ENCODE measurements around the gene GJB1. TPM values are rescaled to one million over a fixed set of nuclear protein-coding genes. Genes with fewer than 3 reads are reported as not detected.
"Not testable (repeated sequence)": the region's sequence is repeated elsewhere in the genome, so short reads cannot be mapped to it uniquely, and the experiment has no call there.

GJB1 gene
- total RNA-seq, 1 experiment from 2014 or later: not detected

DNA sequence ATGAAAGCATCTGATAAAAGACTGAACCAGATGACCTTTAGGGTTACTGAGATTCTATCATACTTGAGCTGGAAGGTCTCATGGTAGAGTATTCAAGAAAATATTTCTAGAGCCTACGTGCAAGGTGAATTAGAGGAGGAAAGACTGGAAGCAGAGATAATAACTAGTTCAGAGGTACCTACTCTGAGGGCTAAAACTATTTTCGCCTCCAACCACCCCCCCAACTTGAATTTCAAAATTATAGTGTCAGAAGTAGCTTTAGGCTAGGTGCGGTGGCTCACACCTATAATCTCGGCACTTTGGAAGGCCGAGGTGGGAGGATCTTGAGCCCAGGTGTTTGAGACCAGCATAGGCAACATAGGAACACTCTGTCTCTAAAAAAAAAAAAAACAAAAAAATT, 47.5 kb upstream of the GJB1 start:
- H3K9me2 ChIP-seq (replicated peaks; ENCODE audit: low read length): no peaks in the 10 kb centered on the region
- no peaks in the 10 kb centered on the region for H3K27me3 ChIP-seq (ENCODE audit: low read length)
- no TSS peak for BruUV-seq (replicated peaks)
- H3K79me2 ChIP-seq (ENCODE audit: low read length): no peaks in the 10 kb centered on the region
- H2AFZ ChIP-seq (ENCODE audit: low read length): no peak overlapping the region
- H4K20me1 ChIP-seq (ENCODE audit: low read length): no peaks in the 10 kb centered on the region
- H3K4me3 ChIP-seq (ENCODE audit: low read length): no peak overlapping the region
- TF ChIP-seq EZH2phosphoT487 (IDR thresholded peaks at IDR 0.05; ENCODE audit: borderline replicate concordance, low read length) (no peak), EZH2 (IDR thresholded peaks at IDR 0.05; ENCODE audit: low read length, unreplicated experiment) (no peak)
- TF ChIP-seq, protein P1, sequence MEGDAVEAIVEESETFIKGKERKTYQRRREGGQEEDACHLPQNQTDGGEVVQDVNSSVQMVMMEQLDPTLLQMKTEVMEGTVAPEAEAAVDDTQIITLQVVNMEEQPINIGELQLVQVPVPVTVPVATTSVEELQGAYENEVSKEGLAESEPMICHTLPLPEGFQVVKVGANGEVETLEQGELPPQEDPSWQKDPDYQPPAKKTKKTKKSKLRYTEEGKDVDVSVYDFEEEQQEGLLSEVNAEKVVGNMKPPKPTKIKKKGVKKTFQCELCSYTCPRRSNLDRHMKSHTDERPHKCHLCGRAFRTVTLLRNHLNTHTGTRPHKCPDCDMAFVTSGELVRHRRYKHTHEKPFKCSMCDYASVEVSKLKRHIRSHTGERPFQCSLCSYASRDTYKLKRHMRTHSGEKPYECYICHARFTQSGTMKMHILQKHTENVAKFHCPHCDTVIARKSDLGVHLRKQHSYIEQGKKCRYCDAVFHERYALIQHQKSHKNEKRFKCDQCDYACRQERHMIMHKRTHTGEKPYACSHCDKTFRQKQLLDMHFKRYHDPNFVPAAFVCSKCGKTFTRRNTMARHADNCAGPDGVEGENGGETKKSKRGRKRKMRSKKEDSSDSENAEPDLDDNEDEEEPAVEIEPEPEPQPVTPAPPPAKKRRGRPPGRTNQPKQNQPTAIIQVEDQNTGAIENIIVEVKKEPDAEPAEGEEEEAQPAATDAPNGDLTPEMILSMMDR (conservative IDR thresholded peaks at IDR 0.05; ENCODE audit: low read depth, low read length): no peak
- H3K9me3 ChIP-seq (ENCODE audit: low read length): no peaks in the 10 kb centered on the region
- intact Hi-C loops (cut with micrococcal nuclease): no loop called here
- H3F3A ChIP-seq (ENCODE audit: low read length, unreplicated experiment): no peaks in the 10 kb centered on the region
- ATAC-seq (no peak), DNase-seq (no peak)
- POLR2A ChIA-PET (ENCODE audit: unreplicated experiment): no interaction called here
- no peaks in the 10 kb centered on the region for H3K4me1 ChIP-seq (ENCODE audit: insufficient read depth, low read length)
- CTCF ChIA-PET: no interaction called here
- no peak overlapping the region for H3K4me2 ChIP-seq (ENCODE audit: low read length)
- H3K36me3 ChIP-seq (ENCODE audit: low read depth, low read length): no peaks in the 10 kb centered on the region
- no peak overlapping the region for H3K27ac ChIP-seq (ENCODE audit: low read length)
- no peak overlapping the region for H3K9ac ChIP-seq (ENCODE audit: low read length)

GRCh38 chrX:71177327-71177726, 45.7 kb upstream of the GJB1 start:
- H3K79me2 ChIP-seq (ENCODE audit: low read length): no peaks in the 10 kb centered on the region
- CTCF ChIA-PET: interaction anchor here (0.6 kb wide), 1 partner anchor 15 kb away, joined by 3 read pairs; no protein-coding TSS in a partner anchor
- H3K9me3 ChIP-seq (ENCODE audit: low read length): no peaks in the 10 kb centered on the region
- no TSS peak for BruUV-seq (replicated peaks)
- no peaks in the 10 kb centered on the region for H3K27me3 ChIP-seq (ENCODE audit: low read length)
- H3K4me3 ChIP-seq (ENCODE audit: low read length): no peak overlapping the region
- TF ChIP-seq EZH2phosphoT487 (IDR thresholded peaks at IDR 0.05; ENCODE audit: borderline replicate concordance, low read length): no peak
- TF ChIP-seq, protein P1 (conservative IDR thresholded peaks at IDR 0.05; ENCODE audit: low read depth, low read length): no peak
- TF ChIP-seq EZH2 (IDR thresholded peaks at IDR 0.05; ENCODE audit: low read length, unreplicated experiment): no peak
- intact Hi-C loops (cut with micrococcal nuclease): no loop called here
- no peak overlapping the region for H3K4me2 ChIP-seq (ENCODE audit: low read length)
- no peaks in the 10 kb centered on the region for H3K9me2 ChIP-seq (replicated peaks; ENCODE audit: low read length)
- DNase-seq (no peak), ATAC-seq (no peak)
- H2AFZ ChIP-seq (ENCODE audit: low read length): no peak overlapping the region
- H4K20me1 ChIP-seq (ENCODE audit: low read length): no peaks in the 10 kb centered on the region
- H3K4me1 ChIP-seq (ENCODE audit: insufficient read depth, low read length): peaks cover 9% of the 10 kb centered on the region
- no peaks in the 10 kb centered on the region for H3F3A ChIP-seq (ENCODE audit: low read length, unreplicated experiment)
- no peaks in the 10 kb centered on the region for H3K36me3 ChIP-seq (ENCODE audit: low read depth, low read length)
- H3K9ac ChIP-seq (ENCODE audit: low read length): no peak overlapping the region
- POLR2A ChIA-PET (ENCODE audit: unreplicated experiment): no interaction called here
- H3K27ac ChIP-seq (ENCODE audit: low read length): no peak overlapping the region

GRCh38 chrX:71178908-71179307, 44.1 kb upstream of the GJB1 start:
- Histone ChIP-seq H3K79me2 (ENCODE audit: low read length) (no peaks in the 10 kb centered on the region), H3K4me2 (ENCODE audit: low read length) (no peak overlapping the region), H3K9me3 (ENCODE audit: low read length) (no peaks in the 10 kb centered on the region), H3K4me3 (ENCODE audit: low read length) (no peak overlapping the region), H3F3A (ENCODE audit: low read length, unreplicated experiment) (no peaks in the 10 kb centered on the region), H3K27ac (ENCODE audit: low read length) (no peak overlapping the region), H3K27me3 (ENCODE audit: low read length) (no peaks in the 10 kb centered on the region), H3K36me3 (ENCODE audit: low read depth, low read length) (no peaks in the 10 kb centered on the region), H3K4me1 (ENCODE audit: insufficient read depth, low read length) (peaks cover 11% of the 10 kb centered on the region), H3K9ac (ENCODE audit: low read length) (no peak overlapping the region), H3K9me2 (replicated peaks; ENCODE audit: low read length) (no peaks in the 10 kb centered on the region), H4K20me1 (ENCODE audit: low read length) (no peaks in the 10 kb centered on the region), H2AFZ (ENCODE audit: low read length) (no peak overlapping the region)
- DNase-seq (peak; percentile 76), ATAC-seq (peak; percentile 21; the same call in 1 of the 2 replicates)
- no TSS peak for BruUV-seq (replicated peaks)
- CTCF ChIA-PET: interaction anchor here (0.6 kb wide), 1 partner anchor 415 kb away, joined by 3 read pairs; no protein-coding TSS in a partner anchor
- intact Hi-C loops (cut with micrococcal nuclease): loop anchor here (1.0 kb wide), 3 partner anchors 81 to 410 kb away; no protein-coding TSS in a partner anchor
- POLR2A ChIA-PET (ENCODE audit: unreplicated experiment): no interaction called here
- no peak for TF ChIP-seq EZH2 (IDR thresholded peaks at IDR 0.05; ENCODE audit: low read length, unreplicated experiment)
- TF ChIP-seq, protein P1 (conservative IDR thresholded peaks at IDR 0.05; ENCODE audit: low read depth, low read length): peak; percentile 74
- no peak for TF ChIP-seq EZH2phosphoT487 (IDR thresholded peaks at IDR 0.05; ENCODE audit: borderline replicate concordance, low read length)

- H3K27ac ChIP-seq (ENCODE audit: low read length); H3K9me2 ChIP-seq (replicated peaks; ENCODE audit: low read length); H2AFZ ChIP-seq (ENCODE audit: low read length); H3K9ac ChIP-seq (ENCODE audit: low read length); H3K27me3 ChIP-seq (ENCODE audit: low read length); H3K79me2 ChIP-seq (ENCODE audit: low read length); H3F3A ChIP-seq (ENCODE audit: low read length, unreplicated experiment); DNase-seq; ATAC-seq; H4K20me1 ChIP-seq (ENCODE audit: low read length); CTCF ChIA-PET; H3K9me3 ChIP-seq (ENCODE audit: low read length); H3K4me2 ChIP-seq (ENCODE audit: low read length); BruUV-seq (replicated peaks); H3K36me3 ChIP-seq (ENCODE audit: low read depth, low read length); H3K4me3 ChIP-seq (ENCODE audit: low read length); POLR2A ChIA-PET (ENCODE audit: unreplicated experiment): not testable (repeated sequence)
- H3K4me1 ChIP-seq (ENCODE audit: insufficient read depth, low read length): peaks cover 11% of the 10 kb centered on the region
- intact Hi-C loops (cut with micrococcal nuclease): loop anchor here (10.0 kb wide), 1 partner anchor 104 kb away; the partner anchor contains the start of gene NONO
Measured at GRCh38 chrX:71180579-71181265, 42.3 kb upstream of the GJB1 start.

All from PC-3 (cell line).